IMR-90 (cell line): Measurements from ENCODE around the gene POLD3. TPM values are rescaled to one million over a fixed set of nuclear protein-coding genes. Genes with fewer than 3 reads are reported as not detected.

Experiments used
- ATAC-seq: fragments of 200-7000 bp; cut with Tn5 transposase; 2 replicates; pipeline ENCODE4 v1.9.1; 2020; ENCODE audit warnings: low read depth, mild to moderate bottlenecking, moderate library complexity
- BruUV-seq: library from RNA; stranded (reverse); fragments of 400-500 nt; replicated peaks from 2 replicates; lab custom pipeline; 2021; lab: Mats Ljungman, UMichigan
- CTCF ChIA-PET: fragments of 300-600 bp; formaldehyde crosslinking; extraction: SDS; loops from one replicate; lab custom pipeline; 2021; ENCODE audit warnings: antibody characterized with exemption; lab: Yijun Ruan, JAX
- POLR2A ChIA-PET: fragments of 300-600 bp; sonication (Branson Sonifier 250); formaldehyde crosslinking; loops from one replicate; lab custom pipeline; 2022; ENCODE audit warnings: antibody characterized with exemption; ENCODE audit not compliant: unreplicated experiment; lab: Charles Lee
- DNase-seq: peaks from one replicate; pipeline ENCODE4 v3.0.0; 2013
- H2AFZ ChIP-seq: replicated peaks from 2 replicates; pipeline ENCODE3; 2013; ENCODE audit warnings: low read length, mild to moderate bottlenecking; ENCODE audit not compliant: poor library complexity
- H2AK5ac ChIP-seq: 2 replicates; pipeline ENCODE4 v1.6.1; 2013; ENCODE audit warnings: low read depth, low read length, inconsistent platforms
- H2AK9ac ChIP-seq: replicated peaks from 2 replicates; pipeline ENCODE3; 2013; ENCODE audit warnings: mild to moderate bottlenecking, low read depth, low read length, moderate library complexity; ENCODE audit not compliant: poor library complexity
- H2BK120ac ChIP-seq: 2 replicates; pipeline ENCODE4 v1.6.1; 2013; ENCODE audit warnings: low read depth, low read length, inconsistent platforms
- H2BK15ac ChIP-seq: 3 replicates; pipeline ENCODE4 v1.6.1; 2013; ENCODE audit warnings: low read depth, low read length, inconsistent platforms
- H2BK20ac ChIP-seq: 2 replicates; pipeline ENCODE4 v1.6.1; 2013; ENCODE audit warnings: low read depth, mild to moderate bottlenecking, inconsistent platforms, low read length, moderate library complexity
- H2BK5ac ChIP-seq: 2 replicates; pipeline ENCODE4 v1.6.1; 2013; ENCODE audit warnings: mild to moderate bottlenecking, low read depth, low read length, inconsistent platforms; ENCODE audit not compliant: poor library complexity, severe bottlenecking
- H3K14ac ChIP-seq: replicated peaks from 2 replicates; pipeline ENCODE4 v1.6.1; 2013; ENCODE audit warnings: low read depth, low read length, inconsistent platforms
- H3K18ac ChIP-seq: 2 replicates; pipeline ENCODE4 v1.6.1; 2013; ENCODE audit warnings: low read depth, low read length, control low read depth
- H3K23ac ChIP-seq: 2 replicates; pipeline ENCODE4 v1.6.1; 2013; ENCODE audit warnings: low read depth, low read length, inconsistent platforms
- H3K27ac ChIP-seq: 2 replicates; pipeline ENCODE4 v1.5.1; 2013; ENCODE audit warnings: mild to moderate bottlenecking, control low read depth, low read length; ENCODE audit not compliant: insufficient read depth
- H3K27me3 ChIP-seq: 2 replicates; pipeline ENCODE4 v1.6.1; 2013; ENCODE audit warnings: low read length; ENCODE audit not compliant: control insufficient read depth, insufficient read depth
- H3K36me3 ChIP-seq: 2 replicates; pipeline ENCODE4 v1.6.1; 2013; ENCODE audit warnings: low read length, mixed read lengths; ENCODE audit not compliant: control insufficient read depth, insufficient read depth
- H3K4ac ChIP-seq: 2 replicates; pipeline ENCODE4 v1.6.1; 2013; ENCODE audit warnings: low read depth, low read length, inconsistent platforms
- H3K4me1 ChIP-seq: 2 replicates; pipeline ENCODE4 v1.6.1; 2013; ENCODE audit warnings: low read length, mixed read lengths; ENCODE audit not compliant: control insufficient read depth, insufficient read depth
- H3K4me2 ChIP-seq: 2 replicates; pipeline ENCODE4 v1.6.1; 2013; ENCODE audit warnings: low read depth, mild to moderate bottlenecking, control low read depth, low read length, moderate library complexity
- H3K4me3 ChIP-seq: 2 replicates; pipeline ENCODE4 v1.5.1; 2013; ENCODE audit warnings: low read depth, mild to moderate bottlenecking, control low read depth, low read length, moderate library complexity; ENCODE audit not compliant: insufficient read depth
- H3K56ac ChIP-seq: 2 replicates; pipeline ENCODE4 v1.6.1; 2013; ENCODE audit warnings: low read length, inconsistent platforms; ENCODE audit not compliant: insufficient read depth; ENCODE audit errors: extremely low read depth
- H3K79me1 ChIP-seq, 2 experiments: 2 replicates each; pipeline ENCODE4 v1.6.1; 2013; ENCODE audit warnings: low read length in 2 of 2, inconsistent platforms in 1 of 2, low read depth in 1 of 2
- H3K9ac ChIP-seq: 2 replicates; pipeline ENCODE4 v1.6.1; 2013; ENCODE audit warnings: low read depth, low read length, control low read depth
- H3K9me1 ChIP-seq: 2 replicates; pipeline ENCODE4 v1.6.1; 2013; ENCODE audit warnings: low read length, inconsistent platforms; ENCODE audit not compliant: insufficient read depth
- H3K9me3 ChIP-seq: 2 replicates; pipeline ENCODE4 v1.6.1; 2013; ENCODE audit warnings: low read length; ENCODE audit not compliant: control insufficient read depth, insufficient read depth
- H4K20me1 ChIP-seq: 2 replicates; pipeline ENCODE4 v1.6.1; 2013; ENCODE audit warnings: low read length, inconsistent platforms; ENCODE audit not compliant: insufficient read depth
- H4K5ac ChIP-seq: 2 replicates; pipeline ENCODE4 v1.6.1; 2013; ENCODE audit warnings: mild to moderate bottlenecking, low read depth, low read length, control low read depth
- H4K8ac ChIP-seq, 2 experiments: 2 replicates each; pipeline ENCODE4 v1.6.1; 2013; ENCODE audit warnings: low read depth in 2 of 2, low read length in 2 of 2, control low read depth in 1 of 2, inconsistent platforms in 1 of 2
- H4K91ac ChIP-seq: 2 replicates; pipeline ENCODE4 v1.6.1; 2013; ENCODE audit warnings: low read depth, low read length, inconsistent platforms; ENCODE audit not compliant: insufficient read depth
- BHLHE40 ChIP-seq: fragments of 150-350 bp; IDR thresholded peaks from 2 replicates; pipeline ENCODE4 v1.6.1; 2016; ENCODE audit warnings: mild to moderate bottlenecking, low read depth, low read length
- CEBPB ChIP-seq: IDR thresholded peaks from 2 replicates; pipeline ENCODE4 v1.6.1; 2012; ENCODE audit warnings: low read depth, low read length, improper control_type of control experiment
- CTCF ChIP-seq: conservative IDR thresholded peaks from 2 replicates; pipeline ENCODE4 v1.5.1; 2012; ENCODE audit warnings: mild to moderate bottlenecking, low read depth, low read length, improper control_type of control experiment
- FOS ChIP-seq: fragments of 150-350 bp; IDR thresholded peaks from 2 replicates; pipeline ENCODE4 v1.6.1; 2016; ENCODE audit warnings: low read depth, low read length
- MAFK ChIP-seq: IDR thresholded peaks from 2 replicates; pipeline ENCODE4 v1.6.1; 2012; ENCODE audit warnings: low read depth, low read length, improper control_type of control experiment
- MAZ ChIP-seq: IDR thresholded peaks from 2 replicates; pipeline ENCODE4 v1.6.1; 2012; ENCODE audit warnings: low read depth, mild to moderate bottlenecking, low read length, improper control_type of control experiment, moderate library complexity, borderline replicate concordance
- NFE2L2 ChIP-seq: fragments of 150-350 bp; IDR thresholded peaks from 2 replicates; pipeline ENCODE4 v1.6.1; 2016; ENCODE audit warnings: low read depth, mild to moderate bottlenecking, low read length
- POLR2A ChIP-seq: IDR thresholded peaks from 2 replicates; pipeline ENCODE4 v1.6.1; 2012; ENCODE audit warnings: mild to moderate bottlenecking, low read depth, low read length
- RAD21 ChIP-seq: IDR thresholded peaks from 2 replicates; pipeline ENCODE4 v1.6.1; 2012; ENCODE audit warnings: low read length, improper control_type of control experiment
- RFX5 ChIP-seq: IDR thresholded peaks from 2 replicates; pipeline ENCODE4 v1.8.0; 2012; ENCODE audit warnings: low read depth, mild to moderate bottlenecking, low read length, moderate library complexity
- WGBS, 2 experiments: methylation state at CpG; one replicate each; pipeline versions ENCODE4 v1.1.5 to v1.1.7; 2013; ENCODE audit warnings: missing lambda C conversion rate in 2 of 2; ENCODE audit not compliant: insufficient read length in 1 of 2; ENCODE audit errors: extremely low coverage in 2 of 2; 5-methylcytosine and 5-hydroxymethylcytosine counted together
- dilution Hi-C: fragments of 300-500 bp; cut with HindIII; formaldehyde crosslinking; loops from one replicate; pipeline ENCODE4 v1.14.3; 2018; ENCODE audit warnings: low sequenced_read_pairs; ENCODE audit not compliant: unreplicated experiment
- in situ Hi-C: fragments of 300-500 bp; cut with MboI; formaldehyde crosslinking; loops from 3 replicates; pipeline ENCODE4 v1.14.3; 2019; ENCODE audit warnings: low sequenced_read_pairs, inconsistent platforms, mixed read lengths
- intact Hi-C: fragments of 100-400 bp; cut with micrococcal nuclease; formaldehyde crosslinking; loops from 2 replicates; pipeline ENCODE4 v1.10.0; 2022
- polyA plus RNA-seq, 3 experiments: library from polyadenylated mRNA; depleted of rRNA; stranded (reverse); fragments of >200 nt; gene quantifications; 2 replicates each; pipeline ENCODE4 v1.2.3, GENCODE V29; 2012; ENCODE audit warnings: low replicate concordance in 1 of 3
- total RNA-seq: library from RNA; depleted of rRNA; stranded (reverse); fragments of >200 nt; gene quantifications from 2 replicates; pipeline ENCODE4 v1.2.3, GENCODE V29; 2012

POLD3 gene
- total and polyA plus RNA-seq, 2 of the 4 experiments (the other 2 are of a cell fraction) = 9.1 to 9.2 TPM

- Histone ChIP-seq H3K23ac (no peak overlapping the region), H3K27ac (no peak overlapping the region), H3K79me1 (no peaks in the 10 kb centered on the region), H2BK5ac (no peak overlapping the region), H3K4ac (no peak overlapping the region), H3K18ac (no peak overlapping the region), H3K9me1 (peaks cover 3% of the 10 kb centered on the region; the same call in 1 of the 2 replicates), H3K4me1 (peaks cover 3% of the 10 kb centered on the region), H3K27me3 (peaks cover 10% of the 10 kb centered on the region), H4K8ac (no peak overlapping the region), H4K20me1 (no peaks in the 10 kb centered on the region), H3K9me3 (no peaks in the 10 kb centered on the region), H3K9ac (no peak overlapping the region), H3K4me2 (no peak overlapping the region), H2BK15ac (no peak overlapping the region), H2AFZ (no peak overlapping the region), H3K14ac (no peak overlapping the region), H3K56ac (no peak overlapping the region), H3K4me3 (no peak overlapping the region), H2AK5ac (no peak overlapping the region), H2BK20ac (no peak overlapping the region), H4K5ac (no peak overlapping the region), H2BK120ac (no peak overlapping the region), H3K36me3 (no peaks in the 10 kb centered on the region), H4K91ac (no peak overlapping the region), H2AK9ac (no peak overlapping the region)
- ATAC-seq (no peak), DNase-seq (no peak)
- TF ChIP-seq MAZ (no peak), POLR2A (no peak), RFX5 (no peak), RAD21 (no peak), MAFK (no peak), BHLHE40 (no peak), FOS (no peak), NFE2L2 (no peak), CTCF (no peak), CEBPB (no peak)
- dilution Hi-C loops (no loop called here), intact Hi-C loops (no loop called here), in situ Hi-C loops (no loop called here)
- POLR2A ChIA-PET = no interaction called here
- CTCF ChIA-PET = no interaction called here
- no CpG with 5 or more reads among the region's 3 CpGs for WGBS, 2 experiments
- no TSS peak for BruUV-seq
These were observed 9.3 kb upstream of the POLD3 start for GRCh38 chr11:74583024-74583624.
